Stimulated activated CD4-positive, alpha-beta T cell treated with anti-CD3 and anti-CD28 coated beads, Interleukin-4, amount 100 ng/mL, for 48 hours (primary cell): ENCODE data around the gene MTR.

ENCODE experiments used
- DNase-seq, 2 donors: peaks; one replicate each; pipeline ENCODE4 v3.0.0-alpha.2; 2020; ENCODE audit warnings: low read depth in 2 of 2

MTR gene

DNA sequence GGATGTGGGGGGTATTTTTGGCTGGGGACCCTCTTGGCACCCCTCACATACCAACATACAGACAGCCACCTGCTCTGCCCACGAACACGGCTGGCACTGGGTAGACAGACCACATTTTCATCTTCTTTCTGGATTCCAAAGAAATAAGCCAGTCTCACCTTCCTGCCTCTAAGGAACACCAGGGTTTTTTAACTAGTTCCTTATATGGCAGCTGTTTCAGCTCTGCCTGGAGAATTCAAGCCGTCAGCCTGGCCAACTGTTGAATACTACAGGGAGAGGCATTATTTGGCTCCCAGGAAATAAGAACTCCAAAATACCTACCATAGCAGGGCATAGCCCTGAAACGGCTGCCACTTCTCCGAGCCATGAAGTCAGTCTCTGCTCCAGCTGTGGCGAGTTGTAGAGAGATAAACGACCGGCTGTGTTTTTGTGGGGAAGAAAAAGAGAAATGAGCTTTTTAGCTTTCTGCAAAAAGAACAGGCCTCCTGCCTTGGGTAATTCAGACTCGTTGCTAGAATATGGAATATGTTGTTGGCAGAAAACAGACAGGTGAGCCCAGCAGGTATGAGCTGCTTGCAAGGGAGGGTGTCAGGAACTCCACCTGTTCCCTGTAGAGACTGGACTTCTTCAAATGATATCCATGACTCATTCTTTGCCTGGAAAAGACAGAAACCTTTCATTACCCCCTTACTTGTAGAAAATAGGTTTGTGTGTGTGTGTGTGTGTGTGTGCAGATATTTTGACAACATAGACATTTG, 157.3 kb downstream of the MTR start:
- DNase-seq, result no peak

DNA sequence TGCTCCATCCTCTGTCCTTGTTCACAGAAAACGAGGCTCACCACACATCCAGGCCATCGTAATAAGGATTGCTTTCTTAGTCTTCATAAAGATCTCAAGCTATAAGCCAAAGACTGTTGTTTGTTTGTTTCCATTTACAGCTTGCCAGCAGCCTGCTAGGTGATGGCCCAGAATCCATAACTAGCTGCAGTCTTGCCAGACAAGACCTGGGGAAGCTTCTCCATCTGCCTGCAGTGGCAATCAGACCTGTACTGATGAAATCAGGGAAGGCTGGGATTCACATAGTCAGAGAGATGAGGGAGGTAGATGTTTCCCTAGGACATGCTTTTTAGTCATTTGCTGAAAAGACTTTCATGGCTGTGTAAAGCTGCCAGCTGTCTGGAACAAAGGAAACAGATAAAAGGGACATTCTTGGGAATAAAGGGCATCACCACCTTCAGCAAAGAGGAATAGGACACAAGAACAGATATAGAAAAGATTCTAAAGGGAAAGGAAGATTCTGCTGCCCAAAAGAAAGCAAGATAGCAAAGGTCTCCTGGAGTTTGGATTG, 158.1 kb downstream of the MTR start:
- no peak for DNase-seq
